Activated CD4-positive, CD25-positive, alpha-beta regulatory T cell treated with anti-CD3 and anti-CD28 coated beads, Interleukin-2, amount 50 U/mL, for 16 hours (primary cell): ENCODE data around the gene RAB19.
"Not testable (repeated sequence)": the region's sequence is repeated elsewhere in the genome, so short reads cannot be mapped to it uniquely, and the experiment has no call there.

Experiments used
- DNase-seq: peaks from one replicate; pipeline ENCODE4 v3.0.0-alpha.2; 2020; ENCODE audit warnings: low read depth, low spot score

The RAB19 gene

GRCh38 chr7:140402178-140402835 is 1.6 kb upstream of the RAB19 start:
- DNase-seq: no peak

GRCh38 chr7:140404565-140405065 is 757 bp downstream of the RAB19 start:
- no peak for DNase-seq

GRCh38 chr7:140415361-140415760 is 11.5 kb downstream of the RAB19 start:
- DNase-seq: no peak

GRCh38 chr7:140415816-140416215 is 12.0 kb downstream of the RAB19 start:
- DNase-seq: not testable (repeated sequence)

GRCh38 chr7:140416560-140416959 is 12.7 kb downstream of the RAB19 start:
- DNase-seq: no peak

- no peak for DNase-seq
These were observed 13.7 kb downstream of the RAB19 start for GRCh38 chr7:140417456-140418155.

- not testable (repeated sequence) for DNase-seq
These were observed 14.3 kb downstream of the RAB19 start for GRCh38 chr7:140418156-140418472.

- no peak for DNase-seq
These were observed 14.8 kb downstream of the RAB19 start for GRCh38 chr7:140418653-140419052.

GRCh38 chr7:140421521-140421920 is 17.7 kb downstream of the RAB19 start:
- no peak for DNase-seq

- no peak for DNase-seq
These were observed 19.6 kb downstream of the RAB19 start for GRCh38 chr7:140423501-140423900.

- no peak for DNase-seq
These were observed 21.9 kb downstream of the RAB19 start for GRCh38 chr7:140425718-140426117.

- DNase-seq: no peak
These were observed 22.3 kb downstream of the RAB19 start for GRCh38 chr7:140426130-140426529.

- no peak for DNase-seq
These were observed 29.5 kb downstream of the RAB19 start for GRCh38 chr7:140433396-140433795.

GRCh38 chr7:140435252-140435895 is 31.5 kb downstream of the RAB19 start:
- DNase-seq: no peak

GRCh38 chr7:140439359-140439758 is 35.5 kb downstream of the RAB19 start:
- DNase-seq: no peak

- DNase-seq: no peak
These were observed 36.7 kb downstream of the RAB19 start for GRCh38 chr7:140440593-140440992.

- no peak for DNase-seq
These were observed 37.7 kb downstream of the RAB19 start for GRCh38 chr7:140441519-140441918.

- DNase-seq: no peak
These were observed 42.6 kb downstream of the RAB19 start for GRCh38 chr7:140446467-140446866.

- no peak for DNase-seq
These were observed 44.0 kb downstream of the RAB19 start for GRCh38 chr7:140447841-140448240.

- DNase-seq: no peak
These were observed 45.1 kb downstream of the RAB19 start for GRCh38 chr7:140448781-140449480.

- DNase-seq: no peak
These were observed 47.9 kb downstream of the RAB19 start for GRCh38 chr7:140451716-140452115.

- no peak for DNase-seq
These were observed 49.4 kb downstream of the RAB19 start for GRCh38 chr7:140453273-140453672.
